ENCODE data around the gene BOD1L1.

- TF ChIP-seq CTCF (conservative IDR thresholded peaks at IDR 0.05 in 1 of 2, IDR thresholded peaks at IDR 0.05 in 1 of 2; ENCODE audit: low read depth in 1 of 2, low read length in 2 of 2) (no peak), EZH2 (IDR thresholded peaks at IDR 0.05; ENCODE audit: low read length, missing control alignments) (no peak)
Observed at GRCh38 chr4:13580036-13580435, 47.5 kb downstream of the BOD1L1 start.
